GM19324 (cell line): Measurements from ENCODE around the gene GAS6.
"Not testable (repeated sequence)": the region's sequence is repeated elsewhere in the genome, so short reads cannot be mapped to it uniquely, and the experiment has no call there.

Experiments used
- ATAC-seq: cut with Tn5 transposase; IDR thresholded peaks from one replicate; pipeline ENCODE4 v1.9.1; 2021; ENCODE audit warnings: mild to moderate bottlenecking, moderate library complexity; ENCODE audit not compliant: unreplicated experiment, low FRiP score

The GAS6 gene

DNA sequence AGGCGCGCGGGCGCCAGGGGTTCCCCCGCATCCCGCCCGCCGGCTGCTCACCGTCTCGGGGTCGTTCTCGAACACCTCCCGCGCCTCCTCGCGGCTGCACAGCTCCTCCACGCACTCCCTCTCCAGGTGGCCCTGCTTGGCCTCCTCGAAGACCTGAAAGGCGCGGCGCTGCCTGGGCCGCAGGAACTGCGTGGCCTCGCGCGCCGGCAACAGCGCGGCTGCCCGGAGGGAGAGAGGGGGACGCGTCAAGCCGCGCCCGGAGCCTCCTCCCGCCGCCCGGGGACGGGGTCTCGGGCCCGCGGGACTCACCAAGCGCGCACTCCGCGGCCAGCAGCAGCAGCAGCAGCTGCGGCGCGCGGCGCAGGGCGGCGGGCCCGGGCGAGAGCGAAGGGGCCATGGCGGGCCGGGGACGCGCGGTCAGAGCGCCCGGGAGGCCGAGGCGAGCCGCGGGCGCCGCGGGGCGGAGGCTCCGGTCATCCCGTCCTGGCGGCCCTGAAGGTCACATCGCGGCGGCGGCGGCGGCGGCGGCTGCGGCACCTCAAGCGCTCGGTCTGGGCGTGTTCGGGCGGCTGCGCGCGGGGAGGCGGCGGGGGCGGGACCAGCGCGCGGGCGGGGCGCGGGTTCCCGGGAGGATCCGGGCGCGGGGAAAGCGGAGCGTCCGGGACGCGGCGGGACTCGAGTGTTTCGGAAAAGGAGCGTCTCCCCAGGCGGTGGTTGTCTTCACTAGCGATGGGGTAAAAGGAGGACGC, at the start of gene GAS6:
TSS of gene GAS6 (minus strand) at position 553 of the 749 bp plus-strand sequence. CDS start at position 397, 156 bp downstream.
- no peak for ATAC-seq

DNA sequence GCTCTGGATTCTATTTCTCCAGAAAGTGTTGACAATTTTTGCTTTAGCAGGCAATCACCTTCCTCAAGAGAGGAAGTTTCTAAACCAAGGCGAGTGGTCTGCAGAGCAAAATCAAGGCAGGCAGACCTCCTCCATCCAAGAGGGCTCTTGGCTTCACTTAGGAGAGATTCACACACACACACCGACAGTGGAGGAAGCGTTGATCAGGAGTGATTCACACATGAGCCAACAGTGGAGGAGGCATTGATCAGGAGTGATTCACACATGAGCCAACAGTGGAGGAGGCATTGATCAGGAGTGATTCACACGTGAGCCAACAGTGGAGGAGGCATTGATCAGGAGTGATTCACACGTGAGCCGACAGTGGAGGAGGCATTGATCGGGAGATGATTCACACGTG, 49.5 kb upstream of the GAS6 start:
- ATAC-seq: not testable (repeated sequence)

GRCh38 chr13:113912596-113912995, 48.7 kb upstream of the GAS6 start:
- ATAC-seq: no peak

DNA sequence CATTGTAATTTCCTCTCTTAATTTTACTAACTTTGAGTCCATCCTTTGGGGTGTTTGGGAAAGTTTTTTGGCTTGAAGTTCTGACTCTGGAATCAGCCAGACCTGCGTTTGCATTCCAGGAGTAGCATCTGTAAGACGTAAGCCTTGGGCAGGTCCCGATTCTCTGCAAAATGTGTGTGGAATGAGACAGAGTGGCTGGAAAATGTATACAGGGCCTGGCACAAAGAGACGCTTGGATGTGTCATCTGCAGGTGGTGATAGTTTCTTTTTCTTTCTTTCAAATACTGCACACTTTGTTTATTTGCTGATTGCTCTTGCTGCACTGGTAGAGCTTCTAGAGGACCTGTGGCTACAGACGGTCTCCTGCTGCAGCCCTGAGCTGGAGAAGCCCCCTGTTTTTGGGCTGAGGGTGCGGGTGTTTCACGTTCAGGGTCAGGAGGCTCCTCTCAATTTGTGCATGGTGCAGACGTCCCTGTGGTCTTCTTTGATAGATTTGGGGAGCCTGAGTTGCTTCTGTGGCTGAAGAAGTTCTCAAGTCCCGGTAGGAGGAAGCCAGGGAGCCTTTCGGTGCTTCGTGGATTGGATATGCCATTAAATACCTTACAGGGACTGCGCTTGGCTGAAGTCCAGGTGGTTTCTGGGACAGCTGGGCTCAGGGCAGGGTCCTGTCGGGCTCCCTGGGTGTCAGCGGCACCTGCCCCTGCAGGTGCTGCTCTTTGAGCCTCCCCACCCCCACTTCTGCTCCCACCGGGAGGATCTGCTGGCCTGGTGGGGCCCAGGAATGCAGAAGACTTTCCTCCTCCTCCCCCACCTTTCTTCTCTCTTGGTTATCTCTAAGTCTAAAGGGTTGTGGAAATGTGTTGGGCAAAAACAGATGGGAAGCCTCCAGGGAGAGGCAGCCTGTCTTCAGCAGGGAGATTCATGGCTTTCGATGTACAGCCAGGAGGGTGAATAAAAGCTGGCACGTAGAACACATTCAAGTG, 44.0 kb upstream of the GAS6 start:
- no peak for ATAC-seq

DNA sequence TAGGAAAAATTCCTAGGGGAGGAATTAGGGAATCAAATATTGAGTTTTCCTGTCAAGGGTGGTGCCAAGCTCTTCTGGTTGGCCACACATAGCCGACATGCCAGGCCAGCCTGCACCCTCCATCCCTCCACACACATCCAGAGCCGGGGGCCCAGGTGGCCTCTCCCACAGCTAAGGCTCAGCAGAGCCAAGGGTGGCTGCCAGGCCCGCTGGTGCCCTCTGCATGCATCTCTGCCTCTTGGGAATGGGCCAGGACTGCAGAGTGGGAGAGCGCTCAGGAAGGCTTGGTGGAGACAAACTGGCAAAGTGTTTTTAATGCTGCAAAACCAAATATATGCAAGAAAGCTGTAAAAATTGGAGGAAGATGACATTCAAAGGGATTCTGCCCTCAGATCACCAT, 42.7 kb upstream of the GAS6 start:
- ATAC-seq: no peak

DNA sequence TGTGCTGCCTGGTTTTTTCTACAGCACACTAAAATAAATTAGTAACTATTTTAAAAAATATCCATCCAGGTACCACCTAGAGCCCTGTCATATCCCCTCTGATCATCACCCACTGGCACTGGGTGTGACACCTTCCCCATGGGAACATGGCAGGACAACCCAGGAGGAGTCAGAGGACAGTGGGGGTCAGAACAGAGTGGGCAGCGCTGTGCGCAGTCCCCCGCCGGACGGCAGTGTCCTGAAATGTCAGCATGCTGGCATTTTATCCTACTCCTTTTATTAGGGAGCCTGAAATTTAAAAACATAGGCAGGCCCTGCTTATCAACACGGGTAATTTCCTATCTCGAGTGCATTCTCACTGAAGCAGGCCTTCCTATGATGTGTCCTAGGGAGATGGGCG, 42.1 kb upstream of the GAS6 start:
- no peak for ATAC-seq

DNA sequence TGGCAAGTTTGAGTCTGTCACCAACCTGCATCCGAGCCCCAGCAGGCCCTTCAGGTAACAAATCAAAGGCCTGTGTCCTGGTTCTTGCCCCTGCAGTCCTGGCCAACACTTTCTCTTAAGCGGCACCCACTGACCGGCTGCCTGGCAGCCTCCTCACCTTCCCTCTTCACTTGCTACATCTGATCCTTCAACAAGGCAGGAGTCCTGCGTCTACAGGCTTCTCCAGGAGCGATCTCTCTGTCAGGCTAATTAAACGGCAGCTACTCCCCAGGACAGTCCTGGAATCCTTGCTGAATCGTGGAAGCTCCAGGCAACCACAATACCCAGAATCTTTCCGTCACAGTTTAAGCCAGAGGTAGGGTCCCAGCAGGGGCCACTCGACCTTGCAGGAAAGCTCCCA, 41.1 kb upstream of the GAS6 start:
- no peak for ATAC-seq

DNA sequence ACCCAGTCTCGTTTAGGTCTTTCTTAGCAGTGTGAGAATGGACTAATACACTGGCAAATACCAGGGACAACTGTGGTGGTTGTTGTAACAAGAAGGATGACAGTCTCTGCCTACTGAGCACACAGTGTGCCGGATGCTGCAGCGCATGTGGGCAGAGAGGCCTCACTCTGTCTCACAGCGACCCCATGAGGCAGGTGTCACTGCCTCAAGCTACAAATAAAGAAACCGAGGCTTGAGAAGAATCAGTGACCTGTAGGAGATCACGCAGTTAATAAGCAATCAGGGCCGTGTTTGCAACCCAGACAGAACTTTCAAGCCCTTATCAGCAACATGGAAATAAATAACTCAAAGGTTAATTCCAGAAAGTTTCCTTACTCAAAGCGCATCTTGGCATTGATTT, 40.5 kb upstream of the GAS6 start:
- ATAC-seq: no peak

DNA sequence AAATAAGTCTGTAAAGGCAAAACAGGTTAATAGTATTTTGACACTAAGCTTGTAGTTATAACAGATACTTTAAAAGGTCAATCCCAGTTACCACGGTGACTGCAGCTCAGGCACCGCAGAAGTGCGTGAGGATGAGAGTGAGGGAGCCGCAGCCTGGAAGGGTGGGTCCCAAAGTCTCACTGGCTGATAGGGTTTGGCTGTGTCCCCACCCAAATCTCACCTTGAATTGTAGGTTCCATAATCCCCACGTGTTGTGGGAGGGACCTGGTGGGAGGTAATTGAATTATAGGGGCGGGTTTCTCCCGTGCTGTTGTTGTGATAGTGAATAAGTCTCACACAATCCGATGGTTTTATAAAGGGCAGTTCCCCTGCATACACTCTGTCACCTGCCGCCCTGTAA, 40.0 kb upstream of the GAS6 start:
- ATAC-seq: no peak

GRCh38 chr13:113902986-113903775, 39.3 kb upstream of the GAS6 start:
- ATAC-seq: no peak

GRCh38 chr13:113902481-113902880, 38.6 kb upstream of the GAS6 start:
- no peak for ATAC-seq

DNA sequence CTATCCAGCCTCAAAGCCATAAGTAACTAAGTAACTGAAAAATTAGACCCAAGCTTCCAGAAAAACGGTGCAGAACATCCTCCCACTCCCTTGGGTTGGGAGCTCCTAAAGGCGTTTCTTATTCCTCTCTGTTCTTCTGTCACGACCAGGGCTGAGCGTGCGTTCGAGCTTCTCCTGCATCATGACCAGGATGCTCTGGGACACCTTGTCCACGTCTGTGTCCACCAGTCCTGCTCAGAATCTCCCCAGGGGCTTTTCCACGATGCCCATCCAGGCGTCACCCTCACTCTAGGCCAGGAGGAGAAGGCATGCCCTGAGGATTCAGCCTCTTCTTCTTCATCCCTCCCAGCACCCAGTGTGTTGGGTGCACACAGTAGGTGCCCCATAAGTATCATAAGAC, 37.8 kb upstream of the GAS6 start:
- no peak for ATAC-seq

GRCh38 chr13:113901231-113901630, 37.4 kb upstream of the GAS6 start:
- ATAC-seq: no peak

DNA sequence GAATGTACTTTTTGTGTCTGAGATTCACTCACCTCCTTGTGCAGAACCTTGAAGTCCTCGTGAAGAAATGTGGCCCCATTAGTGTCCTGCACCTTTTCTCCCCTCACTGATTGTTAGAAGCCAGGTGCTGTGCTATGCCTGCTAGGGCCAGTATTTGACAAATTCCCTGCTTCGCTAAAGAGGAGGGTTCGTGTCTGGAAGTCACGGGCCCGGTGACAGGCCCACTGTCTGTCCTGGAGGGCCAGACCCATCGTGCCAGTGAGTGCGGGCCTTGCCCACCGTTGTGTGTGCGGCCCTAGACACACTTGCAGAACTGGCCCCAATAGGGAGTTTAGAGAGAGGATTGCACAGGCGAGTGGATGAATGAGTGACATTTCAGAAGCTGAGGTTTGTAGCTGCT, 36.8 kb upstream of the GAS6 start:
- no peak for ATAC-seq

GRCh38 chr13:113898391-113898790, 34.5 kb upstream of the GAS6 start:
- no peak for ATAC-seq

DNA sequence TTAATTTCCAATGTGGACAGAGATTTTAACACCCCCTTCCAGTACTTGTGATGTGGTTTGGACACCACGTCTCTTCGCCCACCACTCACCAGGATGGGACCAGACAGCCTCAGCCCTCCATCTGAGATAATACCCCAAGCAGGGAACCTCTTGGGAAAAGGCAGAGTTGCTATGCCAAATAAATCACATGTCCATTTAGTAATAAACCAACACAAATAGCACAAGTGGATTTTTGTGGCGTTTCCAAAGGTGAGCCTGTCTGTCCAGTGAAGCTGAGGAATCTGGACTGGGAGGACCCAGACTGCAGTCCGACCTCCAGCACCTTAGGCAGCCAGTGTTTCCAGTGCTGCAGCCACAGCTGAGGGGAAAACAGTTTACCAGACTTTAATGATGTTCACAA, 34.1 kb upstream of the GAS6 start:
- ATAC-seq: no peak

DNA sequence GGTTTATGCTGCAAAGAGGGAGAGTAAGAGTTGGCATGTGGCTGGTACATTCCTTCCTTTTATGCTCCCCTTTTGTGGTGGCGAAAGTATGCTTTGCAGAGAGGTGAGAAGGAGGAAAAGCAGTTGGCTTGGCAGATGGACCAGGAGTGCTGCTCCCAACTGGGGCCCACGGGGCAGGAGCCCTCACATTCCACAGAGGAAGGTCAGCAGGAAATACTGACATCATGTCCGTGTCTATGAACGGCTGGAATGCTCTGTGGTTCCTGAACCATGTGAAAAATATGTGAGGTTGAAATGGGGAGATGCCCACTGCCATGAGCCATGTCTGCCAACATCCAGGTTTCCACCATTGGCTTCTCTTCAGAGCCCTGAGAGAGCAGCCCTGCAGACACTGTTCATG, 33.3 kb upstream of the GAS6 start:
- no peak for ATAC-seq

GRCh38 chr13:113895436-113895835, 31.6 kb upstream of the GAS6 start:
- ATAC-seq: no peak

DNA sequence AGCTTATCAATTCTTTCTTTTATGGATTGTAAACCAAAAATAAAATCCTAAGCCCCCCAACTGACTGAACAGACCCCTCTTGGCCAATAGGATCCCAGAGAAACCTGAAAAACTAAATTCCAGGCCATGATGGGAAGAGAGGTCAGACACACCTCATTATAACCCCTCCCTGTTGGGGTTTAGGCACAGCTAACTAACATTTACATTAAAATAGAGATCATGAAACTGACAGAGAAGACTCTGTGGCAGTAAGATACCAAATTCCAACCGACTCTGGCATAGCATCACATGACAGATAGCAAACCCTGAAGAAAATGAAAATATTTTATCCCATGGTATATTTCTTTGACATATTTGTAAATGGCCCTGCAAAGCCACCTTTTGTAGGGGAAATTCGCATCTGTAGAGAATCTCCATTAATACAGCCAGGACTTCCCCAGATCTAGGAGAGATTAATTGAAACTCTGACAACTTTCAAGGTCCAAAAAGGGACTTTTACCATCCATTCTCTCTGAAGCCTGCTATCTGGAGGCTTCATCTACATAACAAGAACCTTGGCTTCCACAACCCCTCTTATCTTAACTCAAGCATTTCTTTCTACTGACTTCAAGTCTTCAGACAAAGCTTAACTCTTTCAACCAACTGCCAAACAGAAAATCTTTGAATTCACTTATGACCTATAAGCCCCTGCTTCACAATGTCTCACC, 27.1 kb upstream of the GAS6 start:
- ATAC-seq: no peak

GRCh38 chr13:113889467-113889866, 25.6 kb upstream of the GAS6 start:
- ATAC-seq: no peak
